WTC11 (cell line): ENCODE data around the gene COMMD9. TPM values are rescaled to one million over a fixed set of nuclear protein-coding genes. Genes with fewer than 3 reads are reported as not detected.

Experiments
- ATAC-seq: fragments of 200-7000 bp; cut with Tn5 transposase; 2 replicates; pipeline ENCODE4 v1.10.0; 2021; ENCODE audit warnings: mild to moderate bottlenecking, moderate library complexity
- CTCF ChIA-PET: fragments of 300-600 bp; sonication (Branson Sonifier 250); formaldehyde crosslinking; loops from one replicate; lab custom pipeline; 2021; ENCODE audit warnings: antibody characterized with exemption; lab: Charles Lee
- POLR2A ChIA-PET: fragments of 350-600 bp; sonication (Branson Sonifier 250); formaldehyde crosslinking; loops from one replicate; lab custom pipeline; 2021; ENCODE audit warnings: antibody characterized with exemption; lab: Charles Lee
- DNase-seq: peaks from one replicate; pipeline ENCODE4 v3.0.0; 2021; ENCODE audit warnings: low spot score
- H3K27ac Mint-ChIP-seq: 2 replicates; pipeline ENCODE4 v1.8.0; 2021; ENCODE audit warnings: mixed read lengths
- H3K27me3 Mint-ChIP-seq: 2 replicates; pipeline ENCODE4 v1.8.0; 2021; ENCODE audit warnings: low read depth, mild to moderate bottlenecking, moderate library complexity, mixed read lengths
- H3K36me3 Mint-ChIP-seq: 2 replicates; pipeline ENCODE4 v1.8.0; 2021; ENCODE audit warnings: mixed read lengths
- H3K4me1 Mint-ChIP-seq: 2 replicates; pipeline ENCODE4 v1.8.0; 2022; ENCODE audit warnings: mixed read lengths
- H3K4me3 Mint-ChIP-seq: 2 replicates; pipeline ENCODE4 v1.8.0; 2021; ENCODE audit warnings: mild to moderate bottlenecking, moderate library complexity, mixed read lengths
- H3K9me3 Mint-ChIP-seq: 2 replicates; pipeline ENCODE4 v1.8.0; 2021; ENCODE audit warnings: mixed read lengths
- ELF4 ChIP-seq: sonication (generic); formaldehyde crosslinking; IDR thresholded peaks from 2 replicates; pipeline ENCODE4 v1.8.1; 2022; ENCODE audit warnings: low read depth, mild to moderate bottlenecking, moderate library complexity, missing genetic modification reagents
- ETV6 ChIP-seq: sonication (generic); formaldehyde crosslinking; IDR thresholded peaks from 2 replicates; pipeline ENCODE4 v1.8.1; 2022; ENCODE audit warnings: mild to moderate bottlenecking, missing genetic modification reagents
- FOXK1 ChIP-seq: sonication (generic); formaldehyde crosslinking; IDR thresholded peaks from 2 replicates; pipeline ENCODE4 v1.8.0; 2022; ENCODE audit warnings: mild to moderate bottlenecking, moderate library complexity, missing genetic modification reagents
- GTF2I ChIP-seq: fragments of 250-450 bp; sonication (Bioruptor Pico); conservative IDR thresholded peaks from 2 replicates; pipeline ENCODE4 v1.4.0; 2021; ENCODE audit warnings: mild to moderate bottlenecking
- IRF2 ChIP-seq: sonication (generic); formaldehyde crosslinking; IDR thresholded peaks from 2 replicates; pipeline ENCODE4 v1.8.0; 2022; ENCODE audit warnings: low read depth, missing genetic modification reagents, borderline replicate concordance
- NFYB ChIP-seq: sonication (generic); formaldehyde crosslinking; conservative IDR thresholded peaks from 2 replicates; pipeline ENCODE4 v1.8.0; 2022; ENCODE audit warnings: low read depth, missing genetic modification reagents
- NR1H2 ChIP-seq: sonication (generic); formaldehyde crosslinking; IDR thresholded peaks from 2 replicates; pipeline ENCODE4 v1.9.0; 2021; ENCODE audit warnings: mild to moderate bottlenecking, moderate library complexity, missing genetic modification reagents
- PRRX2 ChIP-seq: fragments of 250-450 bp; sonication (Bioruptor Pico); IDR thresholded peaks from 2 replicates; pipeline ENCODE4 v1.8.0; 2021; ENCODE audit warnings: mild to moderate bottlenecking
- RORB ChIP-seq: fragments of 250-450 bp; sonication (Bioruptor Pico); IDR thresholded peaks from 2 replicates; pipeline ENCODE4 v1.9.0; 2021; ENCODE audit warnings: mild to moderate bottlenecking
- SMAD4 ChIP-seq: sonication (generic); formaldehyde crosslinking; IDR thresholded peaks from 2 replicates; pipeline ENCODE4 v1.8.0; 2022; ENCODE audit warnings: mild to moderate bottlenecking, missing genetic modification reagents
- TEAD4 ChIP-seq: sonication (generic); formaldehyde crosslinking; IDR thresholded peaks from 2 replicates; pipeline ENCODE4 v1.8.0; 2022; ENCODE audit warnings: mild to moderate bottlenecking, missing genetic modification reagents
- TP53 ChIP-seq: sonication (generic); formaldehyde crosslinking; IDR thresholded peaks from 2 replicates; pipeline ENCODE4 v1.8.1; 2023; ENCODE audit warnings: mild to moderate bottlenecking, missing genetic modification reagents
- ZBTB21 ChIP-seq: sonication (generic); formaldehyde crosslinking; IDR thresholded peaks from 2 replicates; pipeline ENCODE4 v1.8.1; 2023; ENCODE audit warnings: mild to moderate bottlenecking, missing genetic modification reagents, borderline replicate concordance
- ZNF232 ChIP-seq: sonication (generic); formaldehyde crosslinking; IDR thresholded peaks from 2 replicates; pipeline ENCODE4 v1.8.0; 2022; ENCODE audit warnings: mild to moderate bottlenecking, missing genetic modification reagents
- ZNF396 ChIP-seq: fragments of 250-450 bp; sonication (Bioruptor Pico); IDR thresholded peaks from 2 replicates; pipeline ENCODE4 v1.8.0; 2021; ENCODE audit warnings: mild to moderate bottlenecking, moderate library complexity, borderline replicate concordance
- total RNA-seq: library from RNA; stranded (reverse); gene quantifications from 3 replicates; pipeline ENCODE4 v1.2.3, GENCODE V29; 2021
- TF ChIP-seq, protein P1 (sequence below): sonication (generic); formaldehyde crosslinking; IDR thresholded peaks from 2 replicates; pipeline ENCODE4 v1.8.0; 2022; ENCODE audit warnings: missing genetic modification reagents
- TF ChIP-seq, protein P2 (sequence below): sonication (generic); formaldehyde crosslinking; IDR thresholded peaks from 2 replicates; pipeline ENCODE4 v1.8.1; 2022; ENCODE audit warnings: mild to moderate bottlenecking, missing genetic modification reagents, moderate library complexity, borderline replicate concordance
- TF ChIP-seq, protein P3 (sequence below): fragments of 250-450 bp; sonication (Bioruptor Pico); IDR thresholded peaks from 2 replicates; pipeline ENCODE4 v1.8.0; 2021; ENCODE audit warnings: mild to moderate bottlenecking
- TF ChIP-seq, protein P4 (sequence below): sonication (generic); formaldehyde crosslinking; IDR thresholded peaks from 2 replicates; pipeline ENCODE4 v1.8.1; 2022; ENCODE audit warnings: low read depth, missing genetic modification reagents, borderline replicate concordance
- TF ChIP-seq, protein P5 (sequence below): fragments of 250-450 bp; sonication (Bioruptor Pico); IDR thresholded peaks from 2 replicates; pipeline ENCODE4 v1.9.0; 2021; ENCODE audit warnings: mild to moderate bottlenecking

COMMD9 gene
- total RNA-seq, 1 experiment from 2014 or later = 33.3 TPM

DNA sequence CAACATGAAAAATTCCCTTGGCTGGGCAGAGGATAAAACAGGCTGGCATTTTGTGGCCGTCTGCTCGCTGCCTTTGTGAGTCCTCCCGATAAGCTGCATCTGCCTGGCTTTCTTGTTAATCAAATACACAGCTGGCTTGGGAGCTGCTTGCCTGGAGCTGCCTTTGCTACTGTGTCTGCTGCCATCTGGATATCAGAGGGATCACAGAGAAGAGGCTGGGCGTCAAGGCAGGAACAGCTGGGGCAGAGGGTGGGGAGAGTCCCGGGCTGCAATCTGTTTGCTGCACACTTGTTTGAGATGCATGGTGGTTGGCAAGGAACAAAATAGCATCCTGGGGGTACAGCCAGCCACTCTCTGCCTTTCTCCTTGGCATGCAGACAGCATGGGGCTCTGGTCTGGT lies 36.0 kb downstream of the COMMD9 start:
- no peak for TF ChIP-seq TP53
- no peak for TF ChIP-seq ELF4
- TF ChIP-seq ZBTB21 (CRISPR knock-in tag) = no peak
- no peak for TF ChIP-seq PRRX2 (CRISPR knock-in tag)
- TF ChIP-seq RORB = no peak
- no peak for TF ChIP-seq SMAD4 (CRISPR knock-in tag)
- no peak for TF ChIP-seq TEAD4
- no peak for TF ChIP-seq ZNF396
- TF ChIP-seq IRF2 (CRISPR knock-in tag) = no peak
- no peak for TF ChIP-seq NR1H2 (CRISPR knock-in tag)
- no peak for TF ChIP-seq ETV6 (CRISPR knock-in tag)
- no peak for TF ChIP-seq NFYB (CRISPR knock-in tag)
- TF ChIP-seq, protein P1, sequence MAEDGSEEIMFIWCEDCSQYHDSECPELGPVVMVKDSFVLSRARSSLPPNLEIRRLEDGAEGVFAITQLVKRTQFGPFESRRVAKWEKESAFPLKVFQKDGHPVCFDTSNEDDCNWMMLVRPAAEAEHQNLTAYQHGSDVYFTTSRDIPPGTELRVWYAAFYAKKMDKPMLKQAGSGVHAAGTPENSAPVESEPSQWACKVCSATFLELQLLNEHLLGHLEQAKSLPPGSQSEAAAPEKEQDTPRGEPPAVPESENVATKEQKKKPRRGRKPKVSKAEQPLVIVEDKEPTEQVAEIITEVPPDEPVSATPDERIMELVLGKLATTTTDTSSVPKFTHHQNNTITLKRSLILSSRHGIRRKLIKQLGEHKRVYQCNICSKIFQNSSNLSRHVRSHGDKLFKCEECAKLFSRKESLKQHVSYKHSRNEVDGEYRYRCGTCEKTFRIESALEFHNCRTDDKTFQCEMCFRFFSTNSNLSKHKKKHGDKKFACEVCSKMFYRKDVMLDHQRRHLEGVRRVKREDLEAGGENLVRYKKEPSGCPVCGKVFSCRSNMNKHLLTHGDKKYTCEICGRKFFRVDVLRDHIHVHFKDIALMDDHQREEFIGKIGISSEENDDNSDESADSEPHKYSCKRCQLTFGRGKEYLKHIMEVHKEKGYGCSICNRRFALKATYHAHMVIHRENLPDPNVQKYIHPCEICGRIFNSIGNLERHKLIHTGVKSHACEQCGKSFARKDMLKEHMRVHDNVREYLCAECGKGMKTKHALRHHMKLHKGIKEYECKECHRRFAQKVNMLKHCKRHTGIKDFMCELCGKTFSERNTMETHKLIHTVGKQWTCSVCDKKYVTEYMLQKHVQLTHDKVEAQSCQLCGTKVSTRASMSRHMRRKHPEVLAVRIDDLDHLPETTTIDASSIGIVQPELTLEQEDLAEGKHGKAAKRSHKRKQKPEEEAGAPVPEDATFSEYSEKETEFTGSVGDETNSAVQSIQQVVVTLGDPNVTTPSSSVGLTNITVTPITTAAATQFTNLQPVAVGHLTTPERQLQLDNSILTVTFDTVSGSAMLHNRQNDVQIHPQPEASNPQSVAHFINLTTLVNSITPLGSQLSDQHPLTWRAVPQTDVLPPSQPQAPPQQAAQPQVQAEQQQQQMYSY = no peak
- TF ChIP-seq, protein P2, sequence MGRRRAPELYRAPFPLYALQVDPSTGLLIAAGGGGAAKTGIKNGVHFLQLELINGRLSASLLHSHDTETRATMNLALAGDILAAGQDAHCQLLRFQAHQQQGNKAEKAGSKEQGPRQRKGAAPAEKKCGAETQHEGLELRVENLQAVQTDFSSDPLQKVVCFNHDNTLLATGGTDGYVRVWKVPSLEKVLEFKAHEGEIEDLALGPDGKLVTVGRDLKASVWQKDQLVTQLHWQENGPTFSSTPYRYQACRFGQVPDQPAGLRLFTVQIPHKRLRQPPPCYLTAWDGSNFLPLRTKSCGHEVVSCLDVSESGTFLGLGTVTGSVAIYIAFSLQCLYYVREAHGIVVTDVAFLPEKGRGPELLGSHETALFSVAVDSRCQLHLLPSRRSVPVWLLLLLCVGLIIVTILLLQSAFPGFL (CRISPR knock-in tag) = no peak
- peaks cover 5% of the 10 kb centered on the region for H3K27me3 Mint-ChIP-seq
- ATAC-seq = no peak
- no peak for DNase-seq
- POLR2A ChIA-PET = no interaction called here
- peaks cover 2% of the 10 kb centered on the region; the same call in 1 of the 2 replicates for H3K4me1 Mint-ChIP-seq
- H3K9me3 Mint-ChIP-seq = peaks cover 27% of the 10 kb centered on the region
- H3K27ac Mint-ChIP-seq = no peak overlapping the region
- CTCF ChIA-PET = interaction anchor here (1.0 to 1.6 kb wide), 7 partner anchors 11 to 431 kb away, joined by 3 to 6 read pairs (median 4); no protein-coding TSS in a partner anchor
- H3K36me3 Mint-ChIP-seq = peaks cover 5% of the 10 kb centered on the region; the same call in 1 of the 2 replicates
- H3K4me3 Mint-ChIP-seq = no peak overlapping the region

DNA sequence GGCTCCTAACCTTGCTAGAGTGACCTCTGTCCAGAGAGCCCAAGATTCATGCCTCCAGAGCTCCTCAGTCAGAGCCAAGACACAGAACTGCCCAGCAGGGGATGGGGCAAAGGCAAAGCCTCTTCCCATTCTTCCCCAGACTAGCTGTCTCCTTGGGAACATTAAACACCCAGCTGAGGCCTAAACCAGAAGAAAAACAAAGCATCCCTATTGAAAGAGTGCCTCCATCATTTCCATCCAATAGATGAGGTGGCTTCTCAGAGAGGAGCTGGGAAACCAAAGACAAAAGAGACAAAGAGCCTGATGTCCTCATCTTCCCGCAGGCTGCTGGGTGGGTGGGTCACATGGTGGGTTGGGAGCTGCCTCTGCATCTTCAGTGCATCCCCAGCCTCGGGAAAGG lies 37.4 kb downstream of the COMMD9 start:
- Mint-ChIP-seq H3K36me3 (peaks cover 5% of the 10 kb centered on the region; the same call in 1 of the 2 replicates), H3K27ac (no peak overlapping the region), H3K9me3 (peaks cover 27% of the 10 kb centered on the region), H3K4me1 (no peaks in the 10 kb centered on the region), H3K4me3 (no peak overlapping the region), H3K27me3 (no peaks in the 10 kb centered on the region; the same call in 1 of the 2 replicates)
- TF ChIP-seq, protein P3, sequence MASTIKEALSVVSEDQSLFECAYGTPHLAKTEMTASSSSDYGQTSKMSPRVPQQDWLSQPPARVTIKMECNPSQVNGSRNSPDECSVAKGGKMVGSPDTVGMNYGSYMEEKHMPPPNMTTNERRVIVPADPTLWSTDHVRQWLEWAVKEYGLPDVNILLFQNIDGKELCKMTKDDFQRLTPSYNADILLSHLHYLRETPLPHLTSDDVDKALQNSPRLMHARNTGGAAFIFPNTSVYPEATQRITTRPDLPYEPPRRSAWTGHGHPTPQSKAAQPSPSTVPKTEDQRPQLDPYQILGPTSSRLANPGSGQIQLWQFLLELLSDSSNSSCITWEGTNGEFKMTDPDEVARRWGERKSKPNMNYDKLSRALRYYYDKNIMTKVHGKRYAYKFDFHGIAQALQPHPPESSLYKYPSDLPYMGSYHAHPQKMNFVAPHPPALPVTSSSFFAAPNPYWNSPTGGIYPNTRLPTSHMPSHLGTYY = no peak
- TF ChIP-seq GTF2I (CRISPR knock-in tag) = no peak
- TF ChIP-seq, protein P4, sequence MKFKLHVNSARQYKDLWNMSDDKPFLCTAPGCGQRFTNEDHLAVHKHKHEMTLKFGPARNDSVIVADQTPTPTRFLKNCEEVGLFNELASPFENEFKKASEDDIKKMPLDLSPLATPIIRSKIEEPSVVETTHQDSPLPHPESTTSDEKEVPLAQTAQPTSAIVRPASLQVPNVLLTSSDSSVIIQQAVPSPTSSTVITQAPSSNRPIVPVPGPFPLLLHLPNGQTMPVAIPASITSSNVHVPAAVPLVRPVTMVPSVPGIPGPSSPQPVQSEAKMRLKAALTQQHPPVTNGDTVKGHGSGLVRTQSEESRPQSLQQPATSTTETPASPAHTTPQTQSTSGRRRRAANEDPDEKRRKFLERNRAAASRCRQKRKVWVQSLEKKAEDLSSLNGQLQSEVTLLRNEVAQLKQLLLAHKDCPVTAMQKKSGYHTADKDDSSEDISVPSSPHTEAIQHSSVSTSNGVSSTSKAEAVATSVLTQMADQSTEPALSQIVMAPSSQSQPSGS (CRISPR knock-in tag) = no peak
- TF ChIP-seq, protein P5, sequence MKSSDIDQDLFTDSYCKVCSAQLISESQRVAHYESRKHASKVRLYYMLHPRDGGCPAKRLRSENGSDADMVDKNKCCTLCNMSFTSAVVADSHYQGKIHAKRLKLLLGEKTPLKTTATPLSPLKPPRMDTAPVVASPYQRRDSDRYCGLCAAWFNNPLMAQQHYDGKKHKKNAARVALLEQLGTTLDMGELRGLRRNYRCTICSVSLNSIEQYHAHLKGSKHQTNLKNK = no peak
- no peak for TF ChIP-seq FOXK1 (CRISPR knock-in tag)
- TF ChIP-seq ZNF232 (CRISPR knock-in tag) = no peak
- ChIA-PET POLR2A (interaction anchor here (0.5 kb wide), 1 partner anchor 1325 kb away, joined by 3 read pairs; no protein-coding TSS in a partner anchor), CTCF (interaction anchor here (1.2 to 4.2 kb wide), 3 partner anchors 13 to 430 kb away, joined by 3 to 18 read pairs (median 3); no protein-coding TSS in a partner anchor)
- ATAC-seq (no peak), DNase-seq (no peak)
